ENCODE measurements around the gene TRANK1.
"Not testable (repeated sequence)": the region's sequence is repeated elsewhere in the genome, so short reads cannot be mapped to it uniquely, and the experiment has no call there.

DNA sequence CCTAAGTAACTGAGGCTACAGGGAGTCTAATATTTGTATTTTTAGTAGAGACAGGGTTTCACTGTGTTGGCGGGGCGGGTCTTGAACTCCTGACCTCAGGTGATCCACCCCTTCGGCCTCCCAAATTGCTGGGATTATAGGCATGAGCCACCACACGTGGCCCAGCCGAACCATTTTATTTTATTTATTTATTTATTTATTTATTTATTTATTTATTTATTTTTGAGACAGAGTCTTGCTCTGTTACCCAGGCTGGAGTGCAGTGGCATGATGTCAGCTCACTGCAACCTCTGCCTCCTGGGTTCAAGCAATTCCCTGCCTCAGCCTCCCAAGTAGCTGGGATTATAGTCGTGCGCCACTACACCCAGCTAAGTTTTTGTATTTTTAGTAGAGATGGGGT lies 18.2 kb upstream of the TRANK1 start:
- TF ChIP-seq POLR2AphosphoS5 (IDR thresholded peaks at IDR 0.05); RAD21 (conservative IDR thresholded peaks at IDR 0.05); TAF1 (IDR thresholded peaks at IDR 0.05; ENCODE audit: low read depth); MXI1 (conservative IDR thresholded peaks at IDR 0.05; ENCODE audit: poor library complexity, severe bottlenecking); EP300 (conservative IDR thresholded peaks at IDR 0.05; ENCODE audit: poor library complexity, severe bottlenecking); EZH2 (IDR thresholded peaks at IDR 0.05; ENCODE audit: borderline replicate concordance, insufficient read depth, low read length, poor library complexity, severe bottlenecking): not testable (repeated sequence)
- TF ChIP-seq, protein P1, sequence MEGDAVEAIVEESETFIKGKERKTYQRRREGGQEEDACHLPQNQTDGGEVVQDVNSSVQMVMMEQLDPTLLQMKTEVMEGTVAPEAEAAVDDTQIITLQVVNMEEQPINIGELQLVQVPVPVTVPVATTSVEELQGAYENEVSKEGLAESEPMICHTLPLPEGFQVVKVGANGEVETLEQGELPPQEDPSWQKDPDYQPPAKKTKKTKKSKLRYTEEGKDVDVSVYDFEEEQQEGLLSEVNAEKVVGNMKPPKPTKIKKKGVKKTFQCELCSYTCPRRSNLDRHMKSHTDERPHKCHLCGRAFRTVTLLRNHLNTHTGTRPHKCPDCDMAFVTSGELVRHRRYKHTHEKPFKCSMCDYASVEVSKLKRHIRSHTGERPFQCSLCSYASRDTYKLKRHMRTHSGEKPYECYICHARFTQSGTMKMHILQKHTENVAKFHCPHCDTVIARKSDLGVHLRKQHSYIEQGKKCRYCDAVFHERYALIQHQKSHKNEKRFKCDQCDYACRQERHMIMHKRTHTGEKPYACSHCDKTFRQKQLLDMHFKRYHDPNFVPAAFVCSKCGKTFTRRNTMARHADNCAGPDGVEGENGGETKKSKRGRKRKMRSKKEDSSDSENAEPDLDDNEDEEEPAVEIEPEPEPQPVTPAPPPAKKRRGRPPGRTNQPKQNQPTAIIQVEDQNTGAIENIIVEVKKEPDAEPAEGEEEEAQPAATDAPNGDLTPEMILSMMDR (IDR thresholded peaks at IDR 0.05; ENCODE audit: poor library complexity, severe bottlenecking), result not testable (repeated sequence)
- TF ChIP-seq, protein P2, sequence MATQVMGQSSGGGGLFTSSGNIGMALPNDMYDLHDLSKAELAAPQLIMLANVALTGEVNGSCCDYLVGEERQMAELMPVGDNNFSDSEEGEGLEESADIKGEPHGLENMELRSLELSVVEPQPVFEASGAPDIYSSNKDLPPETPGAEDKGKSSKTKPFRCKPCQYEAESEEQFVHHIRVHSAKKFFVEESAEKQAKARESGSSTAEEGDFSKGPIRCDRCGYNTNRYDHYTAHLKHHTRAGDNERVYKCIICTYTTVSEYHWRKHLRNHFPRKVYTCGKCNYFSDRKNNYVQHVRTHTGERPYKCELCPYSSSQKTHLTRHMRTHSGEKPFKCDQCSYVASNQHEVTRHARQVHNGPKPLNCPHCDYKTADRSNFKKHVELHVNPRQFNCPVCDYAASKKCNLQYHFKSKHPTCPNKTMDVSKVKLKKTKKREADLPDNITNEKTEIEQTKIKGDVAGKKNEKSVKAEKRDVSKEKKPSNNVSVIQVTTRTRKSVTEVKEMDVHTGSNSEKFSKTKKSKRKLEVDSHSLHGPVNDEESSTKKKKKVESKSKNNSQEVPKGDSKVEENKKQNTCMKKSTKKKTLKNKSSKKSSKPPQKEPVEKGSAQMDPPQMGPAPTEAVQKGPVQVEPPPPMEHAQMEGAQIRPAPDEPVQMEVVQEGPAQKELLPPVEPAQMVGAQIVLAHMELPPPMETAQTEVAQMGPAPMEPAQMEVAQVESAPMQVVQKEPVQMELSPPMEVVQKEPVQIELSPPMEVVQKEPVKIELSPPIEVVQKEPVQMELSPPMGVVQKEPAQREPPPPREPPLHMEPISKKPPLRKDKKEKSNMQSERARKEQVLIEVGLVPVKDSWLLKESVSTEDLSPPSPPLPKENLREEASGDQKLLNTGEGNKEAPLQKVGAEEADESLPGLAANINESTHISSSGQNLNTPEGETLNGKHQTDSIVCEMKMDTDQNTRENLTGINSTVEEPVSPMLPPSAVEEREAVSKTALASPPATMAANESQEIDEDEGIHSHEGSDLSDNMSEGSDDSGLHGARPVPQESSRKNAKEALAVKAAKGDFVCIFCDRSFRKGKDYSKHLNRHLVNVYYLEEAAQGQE (IDR thresholded peaks at IDR 0.05; ENCODE audit: borderline replicate concordance), result not testable (repeated sequence)
